Type B pancreatic cell (in vitro differentiated cells): ENCODE data around the gene TIMM44. TPM values are rescaled to one million over a fixed set of nuclear protein-coding genes. Genes with fewer than 3 reads are reported as not detected.

ENCODE experiments used
- DNase-seq: peaks from one replicate; pipeline ENCODE4 v3.0.0; 2021; ENCODE audit warnings: mixed read lengths; ENCODE audit not compliant: unreplicated experiment; ENCODE audit errors: extremely low spot score
- H3K27ac Mint-ChIP-seq: 2 replicates; pipeline ENCODE4 v1.8.0; 2021; ENCODE audit warnings: mild to moderate bottlenecking, mixed read lengths
- H3K27me3 Mint-ChIP-seq: 2 replicates; pipeline ENCODE4 v1.8.0; 2021; ENCODE audit warnings: mixed read lengths
- H3K36me3 Mint-ChIP-seq: 2 replicates; pipeline ENCODE4 v1.8.0; 2021; ENCODE audit warnings: mixed read lengths
- H3K4me1 Mint-ChIP-seq: one replicate; pipeline ENCODE4 v1.8.0; 2021; ENCODE audit warnings: mixed read lengths; ENCODE audit not compliant: unreplicated experiment
- H3K4me3 Mint-ChIP-seq: 2 replicates; pipeline ENCODE4 v1.8.0; 2021; ENCODE audit warnings: mild to moderate bottlenecking, mixed read lengths
- H3K9me3 Mint-ChIP-seq: 2 replicates; pipeline ENCODE4 v1.8.0; 2021; ENCODE audit warnings: mixed read lengths
- CTCF ChIP-seq: fragments of 200-600 bp; sonication (generic); conservative IDR thresholded peaks from 2 replicates; pipeline ENCODE4 v1.5.0; 2021; ENCODE audit warnings: antibody characterized with exemption, mild to moderate bottlenecking
- long read RNA-seq: library from polyadenylated mRNA; unstranded; transcript quantifications from one replicate; pipeline ENCODE4 v2.0.0, GENCODE V29; 2020
- total RNA-seq: library from RNA; stranded (reverse); gene quantifications from 2 replicates; pipeline ENCODE4 v1.2.1, GENCODE V29; 2021; ENCODE audit warnings: low replicate concordance

The TIMM44 gene
- total RNA-seq, result 73.7 and 80.4 TPM in 2 replicates
- long read RNA-seq, transcript TIMM44-201 (13 exons, 2,075 nt), result major isoform, 32 of 48 reads
- long read RNA-seq, partial matches to known transcripts, result 6 of 48 reads
- long read RNA-seq, other reads (novel, unspliced or antisense), result 7 of 48 reads

GRCh38 chr19:7943444-7944176, at the start of gene TIMM44:
Gene TIMM44 (minus strand): TSS chr19:7943666. CDS start chr19:7943651, 15 bp downstream.
- Mint-ChIP-seq H3K4me1 (peaks cover 22% of the 10 kb centered on the region), H3K27ac (peak within 1 kb of the TSS; percentile 99), H3K36me3 (peaks cover 3% of the 10 kb centered on the region), H3K27me3 (no peaks in the 10 kb centered on the region), H3K4me3 (peak within 1 kb of the TSS; percentile 97), H3K9me3 (no peaks in the 10 kb centered on the region)
- peak; percentile 99 for DNase-seq
- TF ChIP-seq CTCF, result no peak

- H3K4me1 Mint-ChIP-seq, result peaks cover 29% of the 10 kb centered on the region
- no peak overlapping the region for H3K4me3 Mint-ChIP-seq
- no peak for DNase-seq
- H3K27ac Mint-ChIP-seq, result no peak overlapping the region
- TF ChIP-seq CTCF, result no peak
- H3K27me3 Mint-ChIP-seq, result no peaks in the 10 kb centered on the region
- no peaks in the 10 kb centered on the region for H3K9me3 Mint-ChIP-seq
- H3K36me3 Mint-ChIP-seq, result peaks cover 27% of the 10 kb centered on the region
These were observed 49.1 kb upstream of the TIMM44 start for GRCh38 chr19:7992575-7992974.

GRCh38 chr19:7989071-7989575, 45.7 kb upstream of the TIMM44 start:
- Mint-ChIP-seq H3K4me1 (peaks cover 21% of the 10 kb centered on the region), H3K9me3 (no peaks in the 10 kb centered on the region), H3K4me3 (no peak overlapping the region), H3K36me3 (peaks cover 20% of the 10 kb centered on the region), H3K27ac (peak overlapping the region; percentile 46), H3K27me3 (no peaks in the 10 kb centered on the region)
- no peak for DNase-seq
- no peak for TF ChIP-seq CTCF

- Mint-ChIP-seq H3K36me3 (peaks cover 20% of the 10 kb centered on the region), H3K27me3 (no peaks in the 10 kb centered on the region), H3K27ac (peak overlapping the region; percentile 46), H3K9me3 (no peaks in the 10 kb centered on the region), H3K4me3 (no peak overlapping the region), H3K4me1 (peaks cover 13% of the 10 kb centered on the region)
- DNase-seq, result no peak
- TF ChIP-seq CTCF, result no peak
These were observed 44.8 kb upstream of the TIMM44 start for GRCh38 chr19:7988307-7988706.

GRCh38 chr19:7987114-7987768, 43.8 kb upstream of the TIMM44 start:
- Mint-ChIP-seq H3K36me3 (peaks cover 16% of the 10 kb centered on the region), H3K27ac (peak overlapping the region; percentile 22), H3K27me3 (no peaks in the 10 kb centered on the region), H3K4me3 (no peak overlapping the region), H3K4me1 (peaks cover 9% of the 10 kb centered on the region), H3K9me3 (no peaks in the 10 kb centered on the region)
- TF ChIP-seq CTCF, result no peak
- DNase-seq, result no peak
